Measurements from ENCODE around the gene CABP4.
A peak's percentile ranks its signal among the peaks of the same experiment; 100 is the strongest.

The CABP4 gene

GRCh38 chr11:67463186-67463585, 8.0 kb downstream of the CABP4 start:
- no peak for DNase-seq (ENCODE audit: low read depth)
- TF ChIP-seq, protein P1, sequence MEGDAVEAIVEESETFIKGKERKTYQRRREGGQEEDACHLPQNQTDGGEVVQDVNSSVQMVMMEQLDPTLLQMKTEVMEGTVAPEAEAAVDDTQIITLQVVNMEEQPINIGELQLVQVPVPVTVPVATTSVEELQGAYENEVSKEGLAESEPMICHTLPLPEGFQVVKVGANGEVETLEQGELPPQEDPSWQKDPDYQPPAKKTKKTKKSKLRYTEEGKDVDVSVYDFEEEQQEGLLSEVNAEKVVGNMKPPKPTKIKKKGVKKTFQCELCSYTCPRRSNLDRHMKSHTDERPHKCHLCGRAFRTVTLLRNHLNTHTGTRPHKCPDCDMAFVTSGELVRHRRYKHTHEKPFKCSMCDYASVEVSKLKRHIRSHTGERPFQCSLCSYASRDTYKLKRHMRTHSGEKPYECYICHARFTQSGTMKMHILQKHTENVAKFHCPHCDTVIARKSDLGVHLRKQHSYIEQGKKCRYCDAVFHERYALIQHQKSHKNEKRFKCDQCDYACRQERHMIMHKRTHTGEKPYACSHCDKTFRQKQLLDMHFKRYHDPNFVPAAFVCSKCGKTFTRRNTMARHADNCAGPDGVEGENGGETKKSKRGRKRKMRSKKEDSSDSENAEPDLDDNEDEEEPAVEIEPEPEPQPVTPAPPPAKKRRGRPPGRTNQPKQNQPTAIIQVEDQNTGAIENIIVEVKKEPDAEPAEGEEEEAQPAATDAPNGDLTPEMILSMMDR (IDR thresholded peaks at IDR 0.05; ENCODE audit: control insufficient read depth, extremely low read depth, insufficient read depth) = no peak
- H3K4me3 ChIP-seq (ENCODE audit: low read depth, low read length) = no peak overlapping the region

DNA sequence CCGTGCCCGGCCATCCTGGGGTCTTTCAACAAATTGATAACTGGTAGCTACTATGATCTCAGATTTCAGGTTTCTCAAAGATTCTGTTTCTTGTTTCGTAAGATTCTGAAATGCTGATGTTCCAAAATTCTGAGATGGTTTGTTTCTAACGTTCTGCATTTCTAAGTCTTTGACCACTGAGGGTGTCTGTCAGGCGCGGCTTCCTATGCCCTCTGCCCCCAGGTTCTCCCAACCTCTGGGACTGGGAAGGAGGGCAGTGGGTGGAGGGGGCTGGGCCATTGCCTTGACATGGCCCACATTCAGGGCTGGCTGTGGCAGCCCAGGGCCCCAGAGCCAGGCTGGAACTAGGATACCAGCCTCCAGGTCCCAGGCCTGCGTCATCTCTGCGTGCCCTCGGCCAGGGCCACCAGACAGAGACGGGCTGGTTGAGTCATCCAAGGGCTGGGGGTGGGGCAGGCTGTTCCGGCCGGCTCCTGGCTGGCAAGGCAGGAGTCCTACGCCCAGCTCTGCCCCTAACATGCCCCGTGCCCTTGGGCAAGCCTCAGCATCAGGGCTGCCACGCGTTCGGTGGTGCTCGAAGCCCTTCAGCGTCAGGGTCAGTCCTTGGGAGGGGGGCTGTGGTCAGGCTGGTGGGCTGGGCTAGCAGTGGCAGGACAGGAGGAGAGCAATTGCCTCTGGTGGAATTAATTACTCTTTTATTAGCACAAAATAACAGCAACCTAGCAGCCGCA, 8.7 kb downstream of the CABP4 start:
- H3K4me3 ChIP-seq (ENCODE audit: low read depth, low read length) = peak overlapping the region; percentile 47
- TF ChIP-seq, protein P1 (IDR thresholded peaks at IDR 0.05; ENCODE audit: control insufficient read depth, extremely low read depth, insufficient read depth) = no peak
- no peak for DNase-seq (ENCODE audit: low read depth)

DNA sequence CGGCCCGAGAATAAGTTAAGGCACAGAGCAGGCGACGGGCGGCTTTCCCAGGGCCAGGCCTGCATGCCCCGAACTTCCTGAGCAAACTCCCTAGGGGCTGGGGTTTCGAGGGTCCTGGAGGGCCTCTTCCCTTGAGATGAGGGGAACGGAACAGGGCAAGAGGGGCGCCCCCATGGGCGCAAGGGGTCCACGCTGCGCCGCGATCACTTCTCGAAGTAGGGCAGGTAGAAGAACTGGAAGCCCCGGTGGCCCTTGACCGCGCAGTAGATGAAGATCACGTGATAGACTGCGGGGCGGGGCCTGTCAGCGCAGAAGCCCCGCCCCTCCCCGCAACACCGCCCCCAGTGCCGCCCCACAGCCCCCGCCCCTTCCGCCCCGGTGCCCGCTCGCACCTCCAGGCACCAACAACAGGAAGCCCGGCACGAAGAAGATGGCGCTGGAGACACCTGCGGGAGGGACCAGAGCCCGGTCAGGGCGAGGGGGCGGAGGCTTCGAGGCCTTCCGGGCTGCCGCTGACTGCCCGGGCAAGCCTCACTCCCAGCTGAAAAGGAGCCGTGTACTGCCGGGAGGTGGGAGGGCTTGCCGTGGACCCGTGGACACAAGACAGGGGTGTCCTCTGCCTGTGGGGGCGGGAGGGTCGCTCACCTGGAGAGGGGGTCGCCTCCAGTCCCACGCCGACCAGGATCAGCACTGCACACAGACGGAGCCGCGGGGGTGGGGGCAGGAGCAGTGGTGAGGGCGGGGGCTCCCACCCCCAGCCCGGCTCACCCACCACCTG, 9.4 kb downstream of the CABP4 start:
- TF ChIP-seq, protein P1 (IDR thresholded peaks at IDR 0.05; ENCODE audit: control insufficient read depth, extremely low read depth, insufficient read depth) = no peak
- peak overlapping the region; percentile 68 for H3K4me3 ChIP-seq (ENCODE audit: low read depth, low read length)
- peak; percentile 78 for DNase-seq (ENCODE audit: low read depth)

GRCh38 chr11:67465189-67465510, 10.0 kb downstream of the CABP4 start:
- TF ChIP-seq, protein P1 (IDR thresholded peaks at IDR 0.05; ENCODE audit: control insufficient read depth, extremely low read depth, insufficient read depth) = no peak
- no peak for DNase-seq (ENCODE audit: low read depth)
- H3K4me3 ChIP-seq (ENCODE audit: low read depth, low read length) = peak overlapping the region; percentile 68

DNA sequence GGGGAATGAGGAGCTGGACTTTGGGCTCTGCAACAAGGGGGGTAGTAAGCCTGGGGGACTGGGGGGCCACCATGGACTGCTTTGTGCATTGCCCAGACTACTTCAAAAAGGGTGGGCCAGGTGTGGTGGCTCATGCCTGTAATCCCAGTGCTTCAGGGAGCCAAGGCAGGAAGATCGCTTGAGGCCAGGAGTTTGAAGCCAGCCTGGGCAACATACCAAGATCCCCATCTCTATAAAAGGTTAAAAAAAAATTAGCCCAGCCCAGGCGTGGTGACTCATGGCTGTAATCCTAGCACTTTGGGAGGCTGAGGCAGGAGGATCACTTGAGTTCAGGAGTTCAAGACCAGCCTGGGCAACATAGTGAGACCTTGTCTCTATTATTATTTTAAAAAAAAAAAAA, 10.4 kb downstream of the CABP4 start:
- DNase-seq (ENCODE audit: low read depth) = peak; percentile 72
- peak overlapping the region; percentile 68 for H3K4me3 ChIP-seq (ENCODE audit: low read depth, low read length)

GRCh38 chr11:67466367-67466766, 11.2 kb downstream of the CABP4 start:
- H3K4me3 ChIP-seq (ENCODE audit: low read depth, low read length) = no peak overlapping the region
- no peak for DNase-seq (ENCODE audit: low read depth)
- TF ChIP-seq, protein P1 (IDR thresholded peaks at IDR 0.05; ENCODE audit: control insufficient read depth, extremely low read depth, insufficient read depth) = no peak

GRCh38 chr11:67466962-67467771, 12.0 kb downstream of the CABP4 start:
- no peak for DNase-seq (ENCODE audit: low read depth)
- peak overlapping the region; percentile 76 for H3K4me3 ChIP-seq (ENCODE audit: low read depth, low read length)
- TF ChIP-seq, protein P1 (IDR thresholded peaks at IDR 0.05; ENCODE audit: control insufficient read depth, extremely low read depth, insufficient read depth) = no peak
